ENCODE data around the gene GNG13.

GNG13 gene

GRCh38 chr16:793414-793813 lies 7.1 kb downstream of the GNG13 start:
- no peak for DNase-seq (ENCODE audit: low spot score)

DNA sequence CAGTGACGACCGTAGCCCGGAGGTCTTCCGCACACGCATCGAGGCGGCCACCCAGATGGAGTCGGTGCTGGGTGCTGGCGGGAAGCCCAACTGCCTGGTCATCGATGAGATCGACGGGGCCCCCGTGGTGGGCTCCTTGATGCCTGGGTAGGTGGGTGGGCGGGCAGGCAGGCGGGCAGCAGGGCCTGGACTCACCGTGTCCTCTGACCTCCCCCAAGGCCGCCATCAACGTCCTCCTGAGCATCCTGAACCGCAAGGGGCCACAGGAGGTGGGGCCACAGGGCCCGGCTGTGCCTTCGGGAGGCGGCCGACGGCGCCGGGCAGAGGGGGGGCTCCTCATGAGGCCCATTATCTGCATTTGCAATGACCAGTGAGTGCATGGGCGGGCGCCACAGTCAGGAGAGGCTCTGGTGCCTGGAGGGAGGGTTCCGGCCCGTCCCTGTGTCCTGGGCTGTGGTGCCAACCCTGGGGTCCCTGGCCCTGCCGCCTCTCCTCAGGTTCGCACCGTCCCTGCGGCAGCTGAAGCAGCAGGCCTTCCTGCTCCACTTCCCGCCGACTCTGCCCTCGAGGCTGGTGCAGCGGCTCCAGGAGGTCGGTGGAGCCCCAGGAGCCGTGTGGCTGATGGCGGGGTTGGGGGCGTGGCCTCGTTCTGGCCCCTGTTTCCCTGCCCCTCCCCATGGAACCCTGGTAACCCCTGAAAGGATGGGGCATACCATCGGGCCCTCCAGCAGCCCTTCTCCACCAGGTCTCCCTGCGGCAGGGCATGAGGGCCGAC lies 8.1 kb downstream of the GNG13 start:
- DNase-seq (ENCODE audit: low spot score), result no peak

GRCh38 chr16:791131-791530 lies 9.4 kb downstream of the GNG13 start:
- no peak for DNase-seq (ENCODE audit: low spot score)

- DNase-seq (ENCODE audit: low spot score), result no peak
These were observed 10.4 kb downstream of the GNG13 start for GRCh38 chr16:790086-790485.

GRCh38 chr16:789191-789850 lies 11.2 kb downstream of the GNG13 start:
- no peak for DNase-seq (ENCODE audit: low spot score)

DNA sequence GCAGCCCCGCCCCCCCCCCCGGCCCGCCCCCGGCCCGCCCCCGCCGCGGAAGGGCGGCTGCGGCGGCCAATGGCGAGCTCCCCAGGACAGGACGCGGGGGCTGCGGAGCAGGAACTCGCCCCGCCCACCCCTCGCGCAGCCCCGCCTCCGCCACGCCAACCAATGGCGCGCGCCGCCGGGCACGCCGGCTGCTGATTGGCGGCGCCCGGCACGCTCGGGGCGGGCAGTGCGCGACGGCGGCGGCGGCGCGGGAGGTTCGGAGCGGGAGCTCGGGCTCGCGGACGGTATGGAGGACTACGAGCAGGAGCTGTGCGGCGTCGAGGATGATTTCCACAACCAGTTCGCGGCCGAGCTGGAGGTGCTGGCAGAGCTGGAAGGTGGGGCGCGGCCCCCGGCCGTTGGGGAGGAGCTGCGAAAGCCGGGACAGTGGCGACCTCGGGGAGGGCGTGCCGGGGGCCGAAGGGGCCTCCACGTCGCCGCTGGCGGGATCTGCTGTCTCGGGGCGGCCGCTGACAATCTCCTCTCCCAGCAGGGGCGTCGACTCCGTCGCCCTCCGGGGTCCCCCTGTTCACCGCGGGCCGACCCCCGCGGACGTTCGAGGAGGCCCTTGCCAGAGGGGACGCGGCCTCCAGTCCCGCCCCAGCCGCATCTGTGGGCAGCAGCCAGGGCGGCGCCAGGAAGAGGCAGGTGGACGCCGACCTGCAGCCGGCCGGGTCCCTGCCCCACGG lies 12.0 kb downstream of the GNG13 start, which contains the start of gene CHTF18:
CHTF18 (plus strand) TSS at position 222 of the 728 bp plus-strand sequence; CDS start at position 287, 65 bp downstream.
- peak; percentile 85 for DNase-seq (ENCODE audit: low spot score)

DNA sequence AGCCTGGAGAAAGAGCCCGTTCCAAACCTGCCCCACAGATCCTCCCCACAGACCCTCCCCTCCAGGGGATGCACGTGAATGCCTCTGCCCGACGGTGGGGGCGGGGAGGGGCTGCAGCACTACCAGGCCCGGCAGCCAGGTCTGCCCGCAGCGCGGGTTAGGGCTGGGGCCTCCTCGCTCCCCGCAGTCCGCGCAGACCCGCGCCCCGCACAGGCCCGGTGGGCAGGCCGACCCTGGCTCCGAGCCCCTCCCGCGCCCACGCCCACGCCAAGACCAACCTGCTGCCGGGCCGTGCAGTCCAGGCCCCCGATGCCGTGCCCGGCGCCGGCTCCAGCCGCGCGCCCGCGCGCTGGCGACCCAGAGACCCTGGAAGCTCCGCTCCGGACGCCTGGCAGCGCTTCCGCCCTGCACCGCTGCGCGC lies 12.5 kb downstream of the GNG13 start, which contains the start of gene RPUSD1:
RPUSD1 (minus strand) TSS at position 404 of the 421 bp plus-strand sequence. CDS start 644 bp downstream, outside the sequence.
- DNase-seq (ENCODE audit: low spot score), result no peak

DNA sequence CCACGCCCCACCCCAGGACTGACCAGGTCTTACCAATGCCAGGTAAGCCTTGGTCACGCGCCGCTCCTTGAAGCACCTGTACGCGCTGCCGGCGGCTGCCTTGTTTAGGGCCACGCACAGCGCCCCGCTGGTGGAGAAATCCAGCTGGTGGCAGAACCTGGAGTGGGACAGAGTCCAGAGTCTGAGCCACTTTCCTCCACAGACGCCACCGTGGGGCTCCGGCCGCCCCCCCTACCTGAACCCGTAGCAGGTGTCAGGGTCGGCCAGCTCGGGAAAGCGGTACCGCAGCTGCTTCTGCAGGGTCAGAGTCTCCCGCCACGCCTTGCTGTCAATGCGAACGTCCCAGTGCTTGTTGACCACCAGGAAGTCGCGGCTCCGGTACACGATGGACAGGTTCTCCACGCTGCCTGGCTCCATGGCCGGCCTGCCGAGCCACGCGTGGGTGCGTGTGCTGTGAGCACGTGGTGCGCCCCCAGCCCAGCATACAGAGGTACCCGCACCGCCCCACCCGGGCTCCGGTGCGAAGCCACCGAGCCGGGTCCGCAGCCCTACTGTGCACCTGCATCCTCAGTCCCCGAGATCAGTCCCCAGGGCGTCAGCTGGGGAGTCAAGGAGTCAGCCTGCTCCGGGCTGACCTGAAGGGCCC lies 13.1 kb downstream of the GNG13 start:
- DNase-seq (ENCODE audit: low spot score), result no peak

- peak; percentile 24 for DNase-seq (ENCODE audit: low spot score)
These were observed 14.7 kb downstream of the GNG13 start for GRCh38 chr16:785563-786535.

DNA sequence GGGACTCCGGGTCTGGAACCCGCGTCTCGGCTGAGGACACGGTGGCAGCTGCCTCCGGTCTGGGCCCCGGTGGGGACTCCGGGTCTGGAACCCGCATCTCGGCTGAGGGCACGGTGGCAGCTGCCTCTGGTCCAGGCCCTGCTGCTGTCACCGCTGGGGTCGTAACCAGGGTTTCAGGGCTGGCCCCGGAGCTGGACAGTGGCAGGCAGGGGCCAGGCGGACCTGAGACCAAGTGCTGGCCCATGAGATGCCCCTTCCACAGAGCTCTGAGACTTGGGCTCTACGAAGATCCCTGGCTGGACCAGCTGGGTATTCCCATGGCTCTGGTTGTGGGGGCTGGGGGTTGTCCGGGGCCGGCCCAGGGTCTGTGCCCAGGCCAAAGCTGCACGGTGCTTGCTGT lies 16.1 kb downstream of the GNG13 start:
- DNase-seq (ENCODE audit: low spot score), result no peak

DNA sequence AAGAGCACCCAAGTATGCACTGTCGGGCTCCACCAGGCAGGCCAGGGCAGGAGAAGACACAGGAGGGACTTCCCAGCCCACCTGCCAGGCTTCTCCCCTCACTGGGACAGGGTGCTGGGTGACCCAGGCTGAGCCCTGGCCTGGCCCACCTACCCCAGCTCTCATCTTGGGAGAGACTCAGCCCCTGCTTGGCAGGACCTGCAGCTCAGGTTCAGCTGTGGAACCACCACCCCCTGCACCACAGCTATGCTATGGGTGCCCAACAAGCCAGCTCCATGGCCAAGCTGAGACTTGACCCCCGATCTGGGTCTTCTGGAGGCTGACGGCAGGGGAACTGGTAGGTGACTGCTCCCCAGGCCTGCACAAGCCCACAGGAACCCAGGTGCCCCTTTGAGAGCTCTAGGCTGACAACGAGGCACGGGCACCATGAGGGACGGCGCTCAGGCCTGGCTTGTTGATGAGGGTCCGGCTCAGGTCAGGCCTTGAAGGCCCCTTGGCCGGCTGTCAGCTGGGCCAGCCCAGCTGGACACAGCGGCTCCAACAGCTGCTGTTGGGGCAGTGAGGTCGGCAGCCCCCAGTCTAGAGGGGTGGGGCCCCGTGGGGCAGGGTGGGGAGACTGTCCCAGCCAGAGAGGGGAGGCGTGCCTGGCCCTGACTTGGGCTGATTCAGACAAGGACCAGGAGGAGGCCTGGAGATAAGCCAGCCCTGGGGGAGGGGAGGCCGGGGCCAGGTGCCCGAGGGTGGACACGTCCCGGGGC lies 17.0 kb downstream of the GNG13 start:
- DNase-seq (ENCODE audit: low spot score), result no peak

GRCh38 chr16:782766-783403 lies 17.6 kb downstream of the GNG13 start:
- no peak for DNase-seq (ENCODE audit: low spot score)

DNA sequence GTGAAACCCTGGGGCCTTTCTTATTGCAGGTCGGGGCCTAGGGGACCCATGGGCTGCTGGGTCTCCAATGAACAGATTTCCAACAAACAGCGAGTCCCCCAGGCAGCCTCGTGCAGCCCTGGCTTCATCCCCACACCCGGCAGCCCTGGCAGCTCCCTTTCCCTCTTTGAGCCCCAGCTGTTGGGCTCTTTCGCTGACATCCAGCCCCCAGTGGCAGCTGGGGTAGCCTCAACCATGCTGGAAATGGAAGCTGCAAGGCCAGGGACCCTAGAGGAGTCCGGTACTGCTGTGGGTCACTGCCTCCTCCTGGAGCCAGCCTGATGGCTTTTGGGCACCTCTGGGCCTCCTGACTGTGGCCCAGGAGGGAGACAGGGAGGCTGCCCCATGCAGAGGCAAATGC lies 18.3 kb downstream of the GNG13 start:
- DNase-seq (ENCODE audit: low spot score), result no peak

DNA sequence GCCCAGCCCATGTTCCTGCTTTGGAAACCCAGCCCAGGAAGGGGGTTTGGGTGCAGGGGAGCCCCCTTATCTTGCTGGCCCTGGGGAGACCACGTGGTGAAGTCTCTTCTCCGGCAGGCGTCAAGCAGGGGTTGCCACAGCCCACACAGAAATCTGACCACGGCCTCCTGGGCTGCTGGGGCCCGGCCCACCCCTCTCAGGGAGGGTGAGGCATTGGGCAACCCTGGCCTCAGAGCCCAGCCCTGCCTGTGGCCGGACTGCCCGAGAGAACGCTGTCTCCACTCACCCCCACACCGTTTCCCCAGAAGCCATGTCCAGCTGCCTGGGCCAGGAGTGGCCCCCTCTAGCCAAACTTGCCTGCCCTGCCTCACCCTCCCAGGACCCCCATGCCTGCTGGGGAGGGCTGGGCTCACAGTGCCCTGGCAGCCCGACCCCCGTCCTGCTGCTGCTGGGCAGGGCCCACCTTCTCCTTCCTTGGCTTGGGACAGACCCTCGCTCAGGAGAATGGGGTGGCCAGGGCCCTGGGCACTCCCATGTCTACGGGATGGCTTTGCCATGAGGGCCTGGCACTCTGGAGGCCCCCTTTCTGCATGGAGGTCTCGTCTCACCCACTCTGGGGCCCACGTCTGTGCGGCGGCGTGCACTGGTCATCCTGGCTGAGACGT lies 19.1 kb downstream of the GNG13 start:
- no peak for DNase-seq (ENCODE audit: low spot score)

- DNase-seq (ENCODE audit: low spot score), result no peak
These were observed 20.2 kb downstream of the GNG13 start for GRCh38 chr16:780296-780695.

GRCh38 chr16:779561-779960 lies 21.0 kb downstream of the GNG13 start:
- no peak for DNase-seq (ENCODE audit: low spot score)

DNA sequence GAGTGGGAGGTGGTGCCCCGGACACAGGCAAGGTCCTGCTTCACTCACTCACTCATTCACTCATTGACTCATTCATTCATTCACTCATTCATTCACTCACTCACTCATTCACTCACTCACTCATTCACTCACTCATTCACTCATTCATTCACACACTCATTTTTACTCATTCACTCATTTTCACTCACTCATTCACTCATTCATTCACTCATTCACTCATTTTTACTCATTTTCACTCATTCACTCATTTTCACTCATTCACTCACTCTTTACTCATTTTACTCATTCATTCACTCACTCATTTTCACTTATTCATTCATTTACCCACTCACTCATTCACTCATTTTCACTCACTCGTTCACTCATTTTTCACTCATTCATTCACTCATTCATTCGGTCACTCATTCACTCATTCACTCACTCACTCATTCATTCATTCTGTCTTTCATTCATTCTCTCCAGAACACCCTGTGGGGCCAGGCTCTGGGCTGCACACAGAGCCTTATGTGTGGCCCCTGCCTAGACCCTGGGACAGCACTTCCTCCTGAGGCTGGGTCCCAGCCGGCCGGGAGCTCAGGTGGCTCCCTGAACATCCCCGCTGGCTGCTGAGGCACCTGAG lies 21.5 kb downstream of the GNG13 start:
- DNase-seq (ENCODE audit: low spot score), result no peak

GRCh38 chr16:778447-778846 lies 22.1 kb downstream of the GNG13 start:
- no peak for DNase-seq (ENCODE audit: low spot score)

- DNase-seq (ENCODE audit: low spot score), result no peak
These were observed 22.7 kb downstream of the GNG13 start for GRCh38 chr16:777826-778225.
